ELR (cell line): ENCODE data around the gene NPRL2.

Source experiments
- DNase-seq: peaks from one replicate; pipeline ENCODE4 v3.0.0-alpha.2; 2015; ENCODE audit warnings: low read depth

NPRL2 gene

GRCh38 chr3:50350527-50351322 lies at the start of gene NPRL2, which contains the start of gene CYB561D2:
NPRL2 (minus strand) TSS chr3:50350775; CDS start chr3:50350652, 123 bp downstream.
CYB561D2 (plus strand) TSS chr3:50350862; CDS start chr3:50351434, 572 bp downstream.
- DNase-seq: peak; percentile 92

GRCh38 chr3:50396502-50396901 lies 45.9 kb upstream of the NPRL2 start:
- no peak for DNase-seq

- no peak for DNase-seq
These were observed 44.7 kb upstream of the NPRL2 start for GRCh38 chr3:50395070-50395860.

- DNase-seq: no peak
These were observed 42.5 kb upstream of the NPRL2 start for GRCh38 chr3:50393061-50393460.

- no peak for DNase-seq
These were observed 41.6 kb upstream of the NPRL2 start for GRCh38 chr3:50392101-50392715.

- DNase-seq: no peak
These were observed 40.1 kb upstream of the NPRL2 start for GRCh38 chr3:50390508-50391224.

GRCh38 chr3:50389414-50389767 lies 38.8 kb upstream of the NPRL2 start:
- DNase-seq: no peak

GRCh38 chr3:50388720-50389413 lies 38.3 kb upstream of the NPRL2 start:
- no peak for DNase-seq

- no peak for DNase-seq
These were observed 37.6 kb upstream of the NPRL2 start for GRCh38 chr3:50388016-50388719.

GRCh38 chr3:50385754-50386153 lies 35.2 kb upstream of the NPRL2 start:
- no peak for DNase-seq

GRCh38 chr3:50383750-50384149 lies 33.2 kb upstream of the NPRL2 start:
- no peak for DNase-seq

GRCh38 chr3:50382722-50383121 lies 32.1 kb upstream of the NPRL2 start:
- DNase-seq: no peak

- no peak for DNase-seq
These were observed 30.8 kb upstream of the NPRL2 start for GRCh38 chr3:50381383-50381782.

- no peak for DNase-seq
These were observed 30.0 kb upstream of the NPRL2 start for GRCh38 chr3:50380405-50381085.

- no peak for DNase-seq
These were observed 28.2 kb upstream of the NPRL2 start for GRCh38 chr3:50378757-50379156.

- no peak for DNase-seq
These were observed 27.4 kb upstream of the NPRL2 start for GRCh38 chr3:50378024-50378423.

GRCh38 chr3:50375258-50375931 lies 24.8 kb upstream of the NPRL2 start:
- DNase-seq: peak; percentile 11

- DNase-seq: no peak
These were observed 24.0 kb upstream of the NPRL2 start for GRCh38 chr3:50374363-50375257.
